ENCODE results near the gene MPG. TPM values are rescaled to one million over a fixed set of nuclear protein-coding genes. Genes with fewer than 3 reads are reported as not detected.

The MPG gene
- total and polyA plus RNA-seq, 4 experiments from 2014 or later = 30.7 to 82.6 (median 44.4) TPM

GRCh38 chr16:114327-114726 is 36.3 kb downstream of the MPG start:
- ChIA-PET POLR2A (ENCODE audit: partially characterized antibody) (no interaction called here), CTCF (ENCODE audit: partially characterized antibody) (interaction anchor here (1.4 kb wide), 1 partner anchor 49 kb away, joined by 6 read pairs; no protein-coding TSS in a partner anchor)
- H3K4me3 ChIP-seq (ENCODE audit: low read length in 2 of 2) = no peak overlapping the region
- intact Hi-C loops (cut with micrococcal nuclease) = no loop called here
- H3K9me3 Mint-ChIP-seq = no peaks in the 10 kb centered on the region
- H3K36me3 Mint-ChIP-seq = peaks cover 23 to 40% of the 10 kb centered on the region in 2 donors
- H3K4me3 Mint-ChIP-seq = no peak overlapping the region
- H3K27me3 Mint-ChIP-seq = no peaks in the 10 kb centered on the region
- peaks cover 26% of the 10 kb centered on the region for H3K36me3 ChIP-seq (ENCODE audit: insufficient read depth, low read length)
- H3K27me3 ChIP-seq (ENCODE audit: insufficient read depth, low read length) = no peaks in the 10 kb centered on the region
- peak overlapping the region in 1 of 7 donors; percentile 25 for H3K27ac Mint-ChIP-seq
- no peaks in the 10 kb centered on the region for H3K4me1 ChIP-seq (ENCODE audit: insufficient read depth, low read length)
- DNase-seq = no peak
- peaks cover 0 to 5% (median 1%) of the 10 kb centered on the region in 4 donors for H3K4me1 Mint-ChIP-seq
- H3K9me3 ChIP-seq (ENCODE audit: control insufficient read depth in 1 of 2, low read length in 2 of 2) = no peaks in the 10 kb centered on the region
- H3K27ac ChIP-seq (ENCODE audit: low read depth, low read length) = no peak overlapping the region

- Mint-ChIP-seq H3K36me3 (peaks cover 23 to 38% of the 10 kb centered on the region in 2 donors), H3K27ac (no peak overlapping the region), H3K27me3 (no peaks in the 10 kb centered on the region), H3K4me1 (peaks cover 0 to 5% (median 1%) of the 10 kb centered on the region in 4 donors), H3K4me3 (no peak overlapping the region), H3K9me3 (no peaks in the 10 kb centered on the region)
- Histone ChIP-seq H3K9me3 (ENCODE audit: control insufficient read depth in 1 of 2, low read length in 2 of 2) (no peaks in the 10 kb centered on the region), H3K4me1 (ENCODE audit: insufficient read depth, low read length) (no peaks in the 10 kb centered on the region), H3K36me3 (ENCODE audit: insufficient read depth, low read length) (peaks cover 20% of the 10 kb centered on the region), H3K27ac (ENCODE audit: low read depth, low read length) (no peak overlapping the region), H3K27me3 (ENCODE audit: insufficient read depth, low read length) (no peaks in the 10 kb centered on the region), H3K4me3 (ENCODE audit: low read length in 2 of 2) (no peak overlapping the region)
- POLR2A ChIA-PET (ENCODE audit: partially characterized antibody) = no interaction called here
- intact Hi-C loops (cut with micrococcal nuclease) = no loop called here
- no peak for DNase-seq
- CTCF ChIA-PET (ENCODE audit: partially characterized antibody) = interaction anchor here (2.9 to 4.3 kb wide), 3 partner anchors 10 to 246 kb away, joined by 23 to 37 read pairs (median 23); partner anchors contain the start of gene HBQ1
Observed at GRCh38 chr16:116015-116414, 38.0 kb downstream of the MPG start.

- H3K9me3 ChIP-seq (ENCODE audit: control insufficient read depth in 1 of 2, low read length in 2 of 2) = no peaks in the 10 kb centered on the region
- Mint-ChIP-seq H3K36me3 (peaks cover 19 to 28% of the 10 kb centered on the region in 2 donors), H3K27me3 (no peaks in the 10 kb centered on the region), H3K9me3 (no peaks in the 10 kb centered on the region), H3K27ac (no peak overlapping the region), H3K4me3 (no peak overlapping the region), H3K4me1 (peaks cover 0 to 5% (median 1%) of the 10 kb centered on the region in 4 donors)
- H3K4me1 ChIP-seq (ENCODE audit: insufficient read depth, low read length) = no peaks in the 10 kb centered on the region
- CTCF ChIA-PET (ENCODE audit: partially characterized antibody) = interaction anchor here (0.6 to 4.3 kb wide), 15 partner anchors 9 to 253 kb away, joined by 3 to 37 read pairs (median 4); partner anchors contain the start of genes HBQ1 and MRPL28
- no peak overlapping the region for H3K4me3 ChIP-seq (ENCODE audit: low read length in 2 of 2)
- POLR2A ChIA-PET (ENCODE audit: partially characterized antibody) = no interaction called here
- intact Hi-C loops (cut with micrococcal nuclease) = no loop called here
- H3K27ac ChIP-seq (ENCODE audit: low read depth, low read length) = no peak overlapping the region
- peaks cover 12% of the 10 kb centered on the region for H3K36me3 ChIP-seq (ENCODE audit: insufficient read depth, low read length)
- peak; percentile 54 to 67 (median 60) for DNase-seq
- H3K27me3 ChIP-seq (ENCODE audit: insufficient read depth, low read length) = no peaks in the 10 kb centered on the region
Observed at GRCh38 chr16:117379-118365, 39.6 kb downstream of the MPG start.

- H3K4me3 ChIP-seq (ENCODE audit: low read length in 2 of 2) = no peak overlapping the region
- H3K36me3 Mint-ChIP-seq = peaks cover 17 to 26% of the 10 kb centered on the region in 2 donors
- no peak for DNase-seq
- H3K27me3 ChIP-seq (ENCODE audit: insufficient read depth, low read length) = no peaks in the 10 kb centered on the region
- H3K36me3 ChIP-seq (ENCODE audit: insufficient read depth, low read length) = peaks cover 12% of the 10 kb centered on the region
- peaks cover 0 to 5% (median 2%) of the 10 kb centered on the region in 4 donors for H3K4me1 Mint-ChIP-seq
- CTCF ChIA-PET (ENCODE audit: partially characterized antibody) = interaction anchor here (0.9 to 4.3 kb wide), 6 partner anchors 10 to 243 kb away, joined by 3 to 37 read pairs (median 14); partner anchors contain the start of gene HBQ1
- H3K27me3 Mint-ChIP-seq = no peaks in the 10 kb centered on the region
- POLR2A ChIA-PET (ENCODE audit: partially characterized antibody) = no interaction called here
- no peaks in the 10 kb centered on the region for H3K4me1 ChIP-seq (ENCODE audit: insufficient read depth, low read length)
- no peak overlapping the region for H3K4me3 Mint-ChIP-seq
- intact Hi-C loops (cut with micrococcal nuclease) = no loop called here
- no peak overlapping the region for H3K27ac ChIP-seq (ENCODE audit: low read depth, low read length)
- H3K9me3 Mint-ChIP-seq = no peaks in the 10 kb centered on the region
- no peaks in the 10 kb centered on the region for H3K9me3 ChIP-seq (ENCODE audit: control insufficient read depth in 1 of 2, low read length in 2 of 2)
- peak overlapping the region in 1 of 7 donors; percentile 17 for H3K27ac Mint-ChIP-seq
Observed at GRCh38 chr16:118857-119256, 40.8 kb downstream of the MPG start.

- no peaks in the 10 kb centered on the region for H3K4me1 ChIP-seq (ENCODE audit: insufficient read depth, low read length)
- no peak overlapping the region for H3K27ac Mint-ChIP-seq
- no peaks in the 10 kb centered on the region for H3K9me3 Mint-ChIP-seq
- H3K4me3 Mint-ChIP-seq = no peak overlapping the region
- H3K4me1 Mint-ChIP-seq = peaks cover 0 to 5% (median 3%) of the 10 kb centered on the region in 4 donors
- peaks cover 10% of the 10 kb centered on the region for H3K36me3 ChIP-seq (ENCODE audit: insufficient read depth, low read length)
- intact Hi-C loops (cut with micrococcal nuclease) = no loop called here
- no peak for DNase-seq
- ChIA-PET CTCF (ENCODE audit: partially characterized antibody) (interaction anchor here (1.2 to 4.3 kb wide), 2 partner anchors 13 to 62 kb away, joined by 6 to 37 read pairs; no protein-coding TSS in a partner anchor), POLR2A (ENCODE audit: partially characterized antibody) (no interaction called here)
- H3K27ac ChIP-seq (ENCODE audit: low read depth, low read length) = no peak overlapping the region
- no peaks in the 10 kb centered on the region for H3K27me3 ChIP-seq (ENCODE audit: insufficient read depth, low read length)
- H3K4me3 ChIP-seq (ENCODE audit: low read length in 2 of 2) = no peak overlapping the region
- H3K36me3 Mint-ChIP-seq = peaks cover 13 to 22% of the 10 kb centered on the region in 2 donors
- H3K9me3 ChIP-seq (ENCODE audit: control insufficient read depth in 1 of 2, low read length in 2 of 2) = no peaks in the 10 kb centered on the region
- no peaks in the 10 kb centered on the region for H3K27me3 Mint-ChIP-seq
Observed at GRCh38 chr16:119295-119694, 41.3 kb downstream of the MPG start.

- H3K9me3 ChIP-seq (ENCODE audit: control insufficient read depth in 1 of 2, low read length in 2 of 2) = no peaks in the 10 kb centered on the region
- DNase-seq = no peak
- Mint-ChIP-seq H3K27me3 (no peaks in the 10 kb centered on the region), H3K36me3 (peaks cover 9 to 18% of the 10 kb centered on the region in 2 donors), H3K4me3 (no peak overlapping the region), H3K27ac (peak overlapping the region in 2 of 7 donors; percentile 29 to 60), H3K9me3 (no peaks in the 10 kb centered on the region), H3K4me1 (peaks cover 0 to 5% (median 3%) of the 10 kb centered on the region in 4 donors)
- CTCF ChIA-PET (ENCODE audit: partially characterized antibody) = interaction anchor here (1.2 to 4.3 kb wide), 2 partner anchors 14 to 62 kb away, joined by 6 to 37 read pairs; no protein-coding TSS in a partner anchor
- H3K4me1 ChIP-seq (ENCODE audit: insufficient read depth, low read length) = no peaks in the 10 kb centered on the region
- no peak overlapping the region for H3K4me3 ChIP-seq (ENCODE audit: low read length in 2 of 2)
- no peaks in the 10 kb centered on the region for H3K27me3 ChIP-seq (ENCODE audit: insufficient read depth, low read length)
- peaks cover 7% of the 10 kb centered on the region for H3K36me3 ChIP-seq (ENCODE audit: insufficient read depth, low read length)
- intact Hi-C loops (cut with micrococcal nuclease) = no loop called here
- POLR2A ChIA-PET (ENCODE audit: partially characterized antibody) = no interaction called here
- H3K27ac ChIP-seq (ENCODE audit: low read depth, low read length) = no peak overlapping the region
Observed at GRCh38 chr16:119835-120491, 41.9 kb downstream of the MPG start.

- Histone ChIP-seq H3K9me3 (ENCODE audit: control insufficient read depth in 1 of 2, low read length in 2 of 2) (no peaks in the 10 kb centered on the region), H3K4me3 (ENCODE audit: low read length in 2 of 2) (no peak overlapping the region), H3K27me3 (ENCODE audit: insufficient read depth, low read length) (no peaks in the 10 kb centered on the region), H3K36me3 (ENCODE audit: insufficient read depth, low read length) (peaks cover 7% of the 10 kb centered on the region), H3K27ac (ENCODE audit: low read depth, low read length) (no peak overlapping the region), H3K4me1 (ENCODE audit: insufficient read depth, low read length) (no peaks in the 10 kb centered on the region)
- H3K27me3 Mint-ChIP-seq = no peaks in the 10 kb centered on the region
- H3K9me3 Mint-ChIP-seq = no peaks in the 10 kb centered on the region
- POLR2A ChIA-PET (ENCODE audit: partially characterized antibody) = no interaction called here
- H3K36me3 Mint-ChIP-seq = peaks cover 7 to 17% of the 10 kb centered on the region in 2 donors
- DNase-seq = no peak
- peak overlapping the region in 1 of 7 donors; percentile 53 for H3K27ac Mint-ChIP-seq
- intact Hi-C loops (cut with micrococcal nuclease) = no loop called here
- CTCF ChIA-PET (ENCODE audit: partially characterized antibody) = no interaction called here
- H3K4me1 Mint-ChIP-seq = peaks cover 0 to 5% (median 3%) of the 10 kb centered on the region in 4 donors
- no peak overlapping the region for H3K4me3 Mint-ChIP-seq
Observed at GRCh38 chr16:120756-121155, 42.7 kb downstream of the MPG start.

All from CD4-positive, alpha-beta memory T cell (primary cell).